Naive thymus-derived CD4-positive, alpha-beta T cell (primary cell): Measurements from ENCODE around the gene FLII. TPM values are rescaled to one million over a fixed set of nuclear protein-coding genes. Genes with fewer than 3 reads are reported as not detected.
"Not testable (repeated sequence)": the region's sequence is repeated elsewhere in the genome, so short reads cannot be mapped to it uniquely, and the experiment has no call there.

ENCODE experiments used
- ATAC-seq: fragments of 150-1000 bp; cut with Tn5 transposase; 2 replicates; pipeline ENCODE4 v1.10.0; 2021; ENCODE audit warnings: mild to moderate bottlenecking, moderate library complexity
- CTCF ChIA-PET: fragments of 350-600 bp; sonication (Branson Sonifier 250); formaldehyde crosslinking; loops from one replicate; lab custom pipeline; 2021; ENCODE audit warnings: antibody characterized with exemption; lab: Charles Lee
- POLR2A ChIA-PET: fragments of 350-600 bp; sonication (Branson Sonifier 250); formaldehyde crosslinking; loops from one replicate; lab custom pipeline; 2021; ENCODE audit warnings: antibody characterized with exemption, inconsistent platforms; lab: Charles Lee
- DNase-seq, 9 donors: peaks; one replicate each; pipeline versions ENCODE4 v3.0.0 to v3.0.0-alpha.2; 2020 to 2022; ENCODE audit warnings: mixed read lengths in 1 of 9
- H3K27ac ChIP-seq: one replicate; pipeline ENCODE4 v1.7.0; 2013; ENCODE audit warnings: mild to moderate bottlenecking, low read depth, low read length, moderate library complexity
- H3K27me3 ChIP-seq, 2 donors: one replicate each; pipeline ENCODE4 v1.7.0; 2013; ENCODE audit warnings: low read length in 2 of 2, mild to moderate bottlenecking in 2 of 2, moderate library complexity in 2 of 2; ENCODE audit not compliant: control insufficient read depth in 2 of 2, insufficient read depth in 2 of 2
- H3K36me3 ChIP-seq, 3 experiments: 1 replicate in 2 of 3; 2 replicates in 1 of 3; pipeline ENCODE4 v1.7.0; 2013; ENCODE audit warnings: low read length in 3 of 3, mild to moderate bottlenecking in 3 of 3, moderate library complexity in 1 of 3; ENCODE audit not compliant: insufficient read depth in 3 of 3, control insufficient read depth in 2 of 3
- H3K4me1 ChIP-seq, 2 donors: one replicate each; pipeline ENCODE4 v1.7.0; 2013; ENCODE audit warnings: low read length in 2 of 2, mild to moderate bottlenecking in 2 of 2, moderate library complexity in 1 of 2; ENCODE audit not compliant: control insufficient read depth in 2 of 2, insufficient read depth in 2 of 2
- H3K4me3 ChIP-seq: 2 replicates; pipeline ENCODE4 v1.7.0; 2013; ENCODE audit warnings: mild to moderate bottlenecking, low read length
- H3K9me3 ChIP-seq, 3 experiments: 1 replicate in 2 of 3; 2 replicates in 1 of 3; pipeline ENCODE4 v1.7.0; 2013; ENCODE audit warnings: low read length in 3 of 3; ENCODE audit not compliant: control insufficient read depth in 2 of 3
- H3K27ac Mint-ChIP-seq, 9 donors: one replicate each; pipeline ENCODE4 v1.8.0; 2020 to 2022; ENCODE audit warnings: mixed read lengths in 9 of 9, mild to moderate bottlenecking in 8 of 9, moderate library complexity in 5 of 9, inconsistent platforms in 2 of 9
- H3K27me3 Mint-ChIP-seq, 5 donors: one replicate each; pipeline ENCODE4 v1.8.0; 2021 to 2022; ENCODE audit warnings: mixed read lengths in 5 of 5, mild to moderate bottlenecking in 1 of 5
- H3K36me3 Mint-ChIP-seq, 5 donors: one replicate each; pipeline ENCODE4 v1.8.0; 2020 to 2022; ENCODE audit warnings: mixed read lengths in 5 of 5, mild to moderate bottlenecking in 3 of 5, inconsistent platforms in 1 of 5
- H3K4me1 Mint-ChIP-seq, 7 donors: one replicate each; pipeline ENCODE4 v1.8.0; 2020 to 2022; ENCODE audit warnings: mixed read lengths in 7 of 7, mild to moderate bottlenecking in 3 of 7, inconsistent platforms in 1 of 7
- H3K4me3 Mint-ChIP-seq, 10 donors: one replicate each; pipeline ENCODE4 v1.8.0; 2020 to 2022; ENCODE audit warnings: mild to moderate bottlenecking in 10 of 10, mixed read lengths in 10 of 10, moderate library complexity in 6 of 10, inconsistent platforms in 2 of 10
- H3K9me3 Mint-ChIP-seq, 11 donors: one replicate each; pipeline ENCODE4 v1.8.0; 2020 to 2022; ENCODE audit warnings: mixed read lengths in 11 of 11, mild to moderate bottlenecking in 4 of 11, inconsistent platforms in 1 of 11, moderate library complexity in 1 of 11
- intact Hi-C, 2 donors: fragments of 100-400 bp; cut with micrococcal nuclease; formaldehyde crosslinking; loops; one replicate each; pipeline ENCODE4 v1.15.1; 2023
- polyA plus RNA-seq, 2 donors: library from polyadenylated mRNA; unstranded; fragments of 300-500 nt; fragmentation: Illumina TruSeq; gene quantifications; one replicate each; pipeline ENCODE4 v1.2.3, GENCODE V29; 2021
- total RNA-seq, 6 experiments: library from RNA in 5 of 6; stranded (reverse) in 5 of 6; gene quantifications; 1 replicate in 5 of 6; 2 replicates in 1 of 6; pipeline ENCODE4 v1.2.3 and lab custom pipeline; 2021 to 2026

The FLII gene
- total and polyA plus RNA-seq, 7 experiments from 2014 or later: 93.1 to 348 (median 297) TPM

GRCh38 chr17:18224053-18224386 lies 34.5 kb downstream of the FLII start:
- ChIA-PET CTCF (interaction anchor here (1.0 kb wide), 2 partner anchors 27 to 450 kb away, joined by 3 read pairs; no protein-coding TSS in a partner anchor), POLR2A (interaction anchor here (0.7 to 2.0 kb wide), 5 partner anchors 10 to 516 kb away, joined by 3 to 8 read pairs (median 3); partner anchors contain the start of gene ALKBH5)
- intact Hi-C loops: loop anchor here in 1 of 2 donors (2.0 kb wide), 2 partner anchors 543 to 747 kb away; partner anchors contain the start of genes MED9 and RAI1
- Histone ChIP-seq H3K4me1 (peaks cover 7 to 13% of the 10 kb centered on the region in 2 donors), H3K9me3 (no peaks in the 10 kb centered on the region), H3K4me3 (no peak overlapping the region), H3K27me3 (no peaks in the 10 kb centered on the region), H3K27ac (no peak overlapping the region), H3K36me3 (no peaks in the 10 kb centered on the region)
- DNase-seq: no peak
- Mint-ChIP-seq H3K9me3 (peaks cover 0 to 4% (median 0%) of the 10 kb centered on the region in 11 donors), H3K4me1 (peaks cover 24 to 30% (median 27%) of the 10 kb centered on the region in 7 donors), H3K27ac (no peak overlapping the region), H3K36me3 (no peaks in the 10 kb centered on the region), H3K4me3 (no peak overlapping the region), H3K27me3 (peaks cover 0 to 2% (median 0%) of the 10 kb centered on the region in 5 donors)
- no peak for ATAC-seq

- DNase-seq: no peak
- Mint-ChIP-seq H3K36me3 (no peaks in the 10 kb centered on the region), H3K27me3 (peaks cover 0 to 2% (median 0%) of the 10 kb centered on the region in 5 donors), H3K27ac (peak overlapping the region in 2 of 9 donors; percentile 2 to 13), H3K4me3 (no peak overlapping the region), H3K9me3 (no peaks in the 10 kb centered on the region), H3K4me1 (peaks cover 0 to 7% (median 0%) of the 10 kb centered on the region in 7 donors)
- no peaks in the 10 kb centered on the region for H3K9me3 ChIP-seq
- ATAC-seq: no peak
- intact Hi-C loops: no loop called here
- H3K27me3 ChIP-seq: no peaks in the 10 kb centered on the region
- ChIA-PET POLR2A (no interaction called here), CTCF (interaction anchor here (0.9 to 1.8 kb wide), 4 partner anchors 27 to 52 kb away, joined by 3 to 6 read pairs (median 3); no protein-coding TSS in a partner anchor)
- H3K4me3 ChIP-seq: no peak overlapping the region
- no peaks in the 10 kb centered on the region for H3K36me3 ChIP-seq
- H3K4me1 ChIP-seq: no peaks in the 10 kb centered on the region
- H3K27ac ChIP-seq: no peak overlapping the region
Observed at GRCh38 chr17:18218756-18219415, 39.7 kb downstream of the FLII start.

- H3K27ac Mint-ChIP-seq: peak overlapping the region in 4 of 9 donors; percentile 22 to 41 (median 32)
- intact Hi-C loops: no loop called here
Observed at GRCh38 chr17:18217412-18218015, 41.0 kb downstream of the FLII start.

GRCh38 chr17:18216906-18217305 lies 41.6 kb downstream of the FLII start:
- ATAC-seq: not testable (repeated sequence)

More at GRCh38 chr17:18217412-18218015, 41.0 kb downstream of the FLII start:
- ATAC-seq (peak; percentile 94), DNase-seq (peak; percentile 27 to 74 (median 54))
- ChIA-PET CTCF (interaction anchor here (0.5 to 1.8 kb wide), 6 partner anchors 32 to 801 kb away, joined by 3 to 6 read pairs (median 4); no protein-coding TSS in a partner anchor), POLR2A (no interaction called here)
- H3K4me3 Mint-ChIP-seq: no peak overlapping the region
- Histone ChIP-seq H3K36me3 (no peaks in the 10 kb centered on the region), H3K4me3 (no peak overlapping the region), H3K4me1 (no peaks in the 10 kb centered on the region), H3K27me3 (no peaks in the 10 kb centered on the region), H3K27ac (no peak overlapping the region), H3K9me3 (no peaks in the 10 kb centered on the region)
- H3K9me3 Mint-ChIP-seq: no peaks in the 10 kb centered on the region
- H3K27me3 Mint-ChIP-seq: peaks cover 0 to 2% (median 0%) of the 10 kb centered on the region in 5 donors
- peaks cover 0 to 7% (median 0%) of the 10 kb centered on the region in 7 donors for H3K4me1 Mint-ChIP-seq
- H3K36me3 Mint-ChIP-seq: peaks cover 0 to under 1% (median 0%) of the 10 kb centered on the region in 5 donors

GRCh38 chr17:18213666-18214270 lies 44.8 kb downstream of the FLII start:
- H3K4me3 ChIP-seq: no peak overlapping the region
- no peaks in the 10 kb centered on the region for H3K27me3 ChIP-seq
- intact Hi-C loops: no loop called here
- H3K9me3 Mint-ChIP-seq: no peaks in the 10 kb centered on the region
- H3K9me3 ChIP-seq: no peaks in the 10 kb centered on the region
- no peak overlapping the region for H3K27ac ChIP-seq
- H3K4me1 Mint-ChIP-seq: peaks cover 0 to 7% (median 0%) of the 10 kb centered on the region in 7 donors
- H3K36me3 ChIP-seq: peaks cover 0 to 23% (median 5%) of the 10 kb centered on the region in 3 experiments
- peaks cover 6 to 13% (median 7%) of the 10 kb centered on the region in 5 donors for H3K36me3 Mint-ChIP-seq
- H3K27ac Mint-ChIP-seq: no peak overlapping the region
- no peaks in the 10 kb centered on the region for H3K27me3 Mint-ChIP-seq
- no peak overlapping the region for H3K4me3 Mint-ChIP-seq
- ChIA-PET CTCF (interaction anchor here (0.6 kb wide), 1 partner anchor 20 kb away, joined by 3 read pairs; no protein-coding TSS in a partner anchor), POLR2A (interaction anchor here (1.2 kb wide), 1 partner anchor 11 kb away, joined by 3 read pairs; no protein-coding TSS in a partner anchor)
- ATAC-seq (no peak), DNase-seq (no peak)
- H3K4me1 ChIP-seq: no peaks in the 10 kb centered on the region

More at GRCh38 chr17:18216906-18217305, 41.6 kb downstream of the FLII start:
- H3K27ac ChIP-seq, H3K9me3 ChIP-seq, H3K4me3 ChIP-seq, intact Hi-C loops, H3K9me3 Mint-ChIP-seq, H3K27me3 ChIP-seq, H3K36me3 Mint-ChIP-seq, H3K27me3 Mint-ChIP-seq, H3K4me1 Mint-ChIP-seq, H3K4me1 ChIP-seq, H3K36me3 ChIP-seq, H3K4me3 Mint-ChIP-seq, DNase-seq: not testable (repeated sequence)
- H3K27ac Mint-ChIP-seq: peak overlapping the region in 1 of 9 donors; percentile 4
- ChIA-PET POLR2A (interaction anchor here (1.2 kb wide), 1 partner anchor 11 kb away, joined by 3 read pairs; no protein-coding TSS in a partner anchor), CTCF (interaction anchor here (0.6 to 1.2 kb wide), 2 partner anchors 31 to 75 kb away, joined by 3 to 4 read pairs; no protein-coding TSS in a partner anchor)

GRCh38 chr17:18208092-18208491 lies 50.4 kb downstream of the FLII start:
- no peaks in the 10 kb centered on the region for H3K4me1 ChIP-seq
- Mint-ChIP-seq H3K4me3 (no peak overlapping the region), H3K27ac (peak overlapping the region in 1 of 9 donors; percentile 39), H3K27me3 (no peaks in the 10 kb centered on the region), H3K4me1 (peaks cover 0 to 15% (median 2%) of the 10 kb centered on the region in 7 donors), H3K36me3 (peaks cover 7 to 33% (median 11%) of the 10 kb centered on the region in 5 donors), H3K9me3 (no peaks in the 10 kb centered on the region)
- ATAC-seq (no peak), DNase-seq (no peak)
- H3K4me3 ChIP-seq: no peak overlapping the region
- intact Hi-C loops: no loop called here
- H3K27me3 ChIP-seq: no peaks in the 10 kb centered on the region
- H3K9me3 ChIP-seq: no peaks in the 10 kb centered on the region
- ChIA-PET CTCF (no interaction called here), POLR2A (no interaction called here)
- H3K27ac ChIP-seq: no peak overlapping the region
- H3K36me3 ChIP-seq: peaks cover 0 to 79% (median 15%) of the 10 kb centered on the region in 3 experiments
